ENCODE measurements around the gene ZNF474.
"Not testable (repeated sequence)": the region's sequence is repeated elsewhere in the genome, so short reads cannot be mapped to it uniquely, and the experiment has no call there.

The ZNF474 gene

DNA sequence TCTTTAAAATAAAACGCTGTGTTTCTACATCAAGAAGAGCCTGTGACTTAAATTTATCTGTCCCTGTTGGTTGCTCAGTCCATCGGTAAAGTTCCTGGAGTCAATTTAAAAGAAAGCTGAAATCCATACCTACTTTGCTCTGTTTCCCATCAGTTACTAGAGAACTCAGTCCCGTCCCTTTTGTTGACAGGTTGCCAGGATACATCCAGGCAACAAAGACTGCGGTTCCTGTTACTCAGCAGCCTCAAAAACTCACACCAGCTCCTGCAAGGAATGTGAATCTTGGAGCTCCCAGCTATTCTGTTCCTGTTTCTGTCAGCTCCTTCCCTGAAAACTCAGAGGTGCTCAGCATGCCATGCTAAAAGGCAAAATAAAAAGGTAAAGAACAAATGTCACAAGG lies at the start of gene ZNF474:
Gene ZNF474 (plus strand): TSS at position 241 of the 400 bp plus-strand sequence. CDS start 22,445 bp downstream, outside the sequence.
- no peak for DNase-seq (ENCODE audit: low read depth in 1 of 2, low spot score in 1 of 2)

DNA sequence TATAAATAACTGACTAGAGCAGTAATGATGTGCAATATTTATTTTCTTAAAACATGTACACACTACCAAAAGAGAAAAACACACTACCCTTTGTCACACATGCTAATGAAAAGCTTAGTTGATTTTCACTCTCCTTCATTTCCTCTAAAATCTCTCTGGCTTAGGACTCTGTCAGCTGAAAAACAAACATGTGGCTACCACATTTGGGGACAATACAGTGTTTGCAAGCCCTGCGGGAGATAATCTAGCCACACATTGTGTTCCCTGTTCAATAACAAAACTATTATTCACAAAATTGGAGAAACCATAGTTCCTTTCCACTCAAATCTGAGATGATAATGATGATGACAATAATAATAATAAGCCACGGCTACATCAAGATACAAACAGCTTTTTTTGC lies 47.8 kb upstream of the ZNF474 start:
- no peak for DNase-seq (ENCODE audit: low read depth in 1 of 2, low spot score in 1 of 2)

DNA sequence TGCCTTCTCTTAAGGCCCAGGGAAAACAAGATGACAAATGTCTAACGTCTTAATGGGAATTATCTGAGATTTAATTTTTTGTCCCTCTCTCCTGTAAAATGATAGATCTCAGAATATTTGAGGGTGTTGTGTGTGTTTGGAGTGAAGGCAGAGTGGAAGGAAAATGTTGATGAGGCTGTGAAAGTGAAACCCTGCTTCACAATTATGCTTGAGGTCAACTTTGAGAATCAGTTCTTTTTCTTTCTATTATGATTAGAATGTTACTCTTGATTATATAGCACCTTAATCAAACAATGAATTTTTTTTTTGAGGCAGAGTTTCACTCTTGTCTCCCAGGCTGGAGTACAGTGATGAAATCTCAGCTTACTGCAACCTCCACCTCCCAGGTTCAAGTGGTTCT lies 45.8 kb upstream of the ZNF474 start:
- DNase-seq (ENCODE audit: low read depth in 1 of 2, low spot score in 1 of 2): no peak

DNA sequence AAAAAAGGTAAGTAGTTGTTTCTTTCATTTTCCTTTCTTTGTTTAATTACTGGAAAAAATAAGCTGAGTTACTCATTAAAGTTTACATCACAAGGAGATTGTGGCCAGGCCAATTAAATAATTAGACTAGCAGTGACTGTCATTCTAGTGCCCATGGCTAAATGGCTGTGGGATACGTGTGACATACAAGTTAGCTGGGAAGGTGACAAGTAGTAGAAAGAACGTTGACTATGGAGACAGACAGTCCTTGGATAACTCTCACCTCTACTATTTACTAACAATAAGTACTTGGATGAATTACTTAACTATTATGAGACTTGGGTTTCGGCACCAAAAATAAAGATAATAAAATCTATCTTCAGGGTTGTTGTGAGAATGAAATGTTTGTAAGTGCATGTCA lies 44.3 kb upstream of the ZNF474 start:
- no peak for DNase-seq (ENCODE audit: low read depth in 1 of 2, low spot score in 1 of 2)

DNA sequence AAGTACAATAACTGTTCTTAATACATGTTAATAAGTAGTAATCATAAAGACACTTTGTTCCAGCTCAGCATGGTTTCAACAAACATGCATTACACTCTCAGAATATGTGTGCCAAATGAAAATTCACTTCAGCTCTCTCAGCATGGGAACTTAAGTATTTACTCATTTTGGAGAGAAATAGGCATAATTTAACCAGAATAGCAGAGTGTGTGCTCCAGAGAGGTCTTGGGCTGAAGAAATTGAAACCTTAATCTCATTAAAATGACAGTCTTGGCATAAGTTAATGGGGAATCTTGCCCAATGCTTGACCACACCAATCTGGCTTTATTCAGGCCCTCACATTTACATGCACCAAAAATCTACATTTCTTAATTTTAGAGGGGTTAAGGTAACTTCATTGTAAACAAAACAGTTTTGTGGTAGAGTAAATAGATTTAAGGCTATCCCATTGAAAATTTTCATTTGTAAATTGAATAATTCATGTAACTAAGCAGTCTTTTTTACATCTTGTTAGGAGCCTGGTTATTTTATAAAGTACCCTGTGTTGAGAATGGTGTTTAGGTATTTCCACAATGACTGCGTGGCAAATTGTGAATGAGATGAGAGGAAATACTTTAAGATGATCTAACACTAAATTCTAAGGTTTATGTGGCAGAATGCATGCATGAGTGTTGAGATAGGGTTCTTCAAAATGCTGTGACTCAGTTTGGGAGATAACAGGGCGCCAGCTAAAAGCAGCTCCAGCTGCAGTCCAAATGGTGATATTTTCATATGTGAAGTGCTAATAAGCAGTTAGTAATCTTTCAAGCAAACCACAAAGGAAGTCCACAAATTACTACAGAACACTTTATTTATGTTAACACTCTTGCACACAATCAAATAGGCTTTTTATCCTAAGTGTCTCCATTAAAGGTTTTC lies 40.0 kb upstream of the ZNF474 start:
- no peak for DNase-seq (ENCODE audit: low read depth in 1 of 2, low spot score in 1 of 2)

DNA sequence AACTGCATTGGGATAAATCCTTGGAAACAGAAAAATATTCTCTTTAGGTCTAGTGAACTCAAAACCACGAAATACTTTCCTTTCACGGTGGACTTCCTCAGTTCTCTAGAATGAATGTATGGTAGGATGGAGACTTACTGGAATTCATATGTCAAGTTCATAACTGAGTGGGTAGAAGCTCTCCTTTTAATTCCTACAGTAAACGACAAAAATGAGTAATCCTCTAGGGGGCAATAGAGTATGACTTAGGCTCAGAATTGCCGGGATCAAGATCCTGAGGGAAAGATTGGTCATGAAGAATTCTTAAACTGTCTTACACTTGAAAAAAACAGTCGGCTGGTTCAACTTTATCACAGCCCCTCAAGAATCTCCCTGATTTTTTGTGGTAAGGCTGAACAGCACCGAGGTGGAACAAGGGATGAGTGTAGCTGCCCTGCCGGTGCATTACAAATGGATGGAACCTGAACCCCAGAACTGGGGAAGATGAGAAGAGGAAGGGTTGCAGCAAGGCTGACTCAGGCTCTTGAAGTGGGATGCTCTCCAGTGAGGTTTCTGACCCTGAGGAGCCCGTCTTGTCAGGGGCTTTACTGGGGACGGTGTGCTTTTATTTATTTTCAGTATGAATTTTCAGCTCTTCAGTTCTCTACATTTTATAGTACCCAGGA lies 37.3 kb upstream of the ZNF474 start:
- no peak for DNase-seq (ENCODE audit: low read depth in 1 of 2, low spot score in 1 of 2)

DNA sequence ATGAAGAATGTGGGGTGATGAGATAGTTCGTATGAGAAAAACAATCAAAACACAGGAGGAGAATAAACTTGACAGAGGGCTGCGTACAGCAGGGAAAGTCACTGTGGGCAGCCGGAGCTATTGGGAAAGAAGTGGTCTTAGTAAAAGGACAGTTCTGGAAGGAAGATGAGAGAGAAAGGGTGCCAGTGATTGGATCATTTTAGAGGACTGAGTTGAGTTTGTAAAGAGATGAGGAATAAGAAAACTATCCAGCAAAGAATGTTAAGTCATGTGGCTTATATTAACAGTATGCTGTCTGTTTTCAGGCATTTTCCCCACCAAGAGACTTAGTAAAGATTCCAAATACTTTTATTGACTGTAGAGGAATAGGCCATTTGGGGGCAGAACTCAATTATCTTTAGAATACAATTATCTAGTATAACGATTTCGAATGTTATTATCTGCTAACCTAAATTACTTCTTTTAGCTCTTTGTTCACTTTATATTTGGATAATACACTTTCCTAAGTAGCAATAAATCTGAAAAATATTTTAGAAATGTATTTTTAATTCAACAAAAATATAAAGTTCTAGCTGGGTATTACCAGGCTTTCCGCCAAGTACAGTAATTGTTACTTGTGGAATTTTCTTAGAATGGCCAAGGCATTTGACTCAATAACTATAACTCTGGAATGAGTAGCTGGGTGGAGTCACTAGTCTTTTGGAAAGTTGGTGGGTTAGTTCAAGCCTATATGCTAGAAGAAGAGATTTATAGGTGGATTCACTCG lies 35.7 kb upstream of the ZNF474 start:
- no peak for DNase-seq (ENCODE audit: low read depth in 1 of 2, low spot score in 1 of 2)

DNA sequence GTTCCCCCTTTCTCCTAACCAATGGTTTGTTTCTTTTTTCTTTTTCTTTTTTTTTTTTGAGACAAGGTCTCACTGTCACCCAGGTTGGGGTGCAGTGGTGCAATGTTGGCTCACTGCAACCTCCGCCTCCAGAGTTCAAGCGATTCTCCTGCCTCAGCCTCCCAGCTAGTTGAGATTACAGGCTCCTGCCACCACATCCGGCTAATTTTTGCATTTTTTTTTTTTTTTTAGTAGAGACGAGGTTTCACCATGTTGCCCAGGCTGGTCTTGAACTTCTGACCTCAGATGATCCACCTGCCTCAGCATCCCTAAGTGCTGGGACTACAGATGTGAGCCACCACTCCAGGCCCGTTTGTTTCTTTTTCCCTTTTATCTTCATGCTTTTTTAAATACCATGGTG lies 35.1 kb upstream of the ZNF474 start:
- not testable (repeated sequence) for DNase-seq (ENCODE audit: low read depth in 1 of 2, low spot score in 1 of 2)

DNA sequence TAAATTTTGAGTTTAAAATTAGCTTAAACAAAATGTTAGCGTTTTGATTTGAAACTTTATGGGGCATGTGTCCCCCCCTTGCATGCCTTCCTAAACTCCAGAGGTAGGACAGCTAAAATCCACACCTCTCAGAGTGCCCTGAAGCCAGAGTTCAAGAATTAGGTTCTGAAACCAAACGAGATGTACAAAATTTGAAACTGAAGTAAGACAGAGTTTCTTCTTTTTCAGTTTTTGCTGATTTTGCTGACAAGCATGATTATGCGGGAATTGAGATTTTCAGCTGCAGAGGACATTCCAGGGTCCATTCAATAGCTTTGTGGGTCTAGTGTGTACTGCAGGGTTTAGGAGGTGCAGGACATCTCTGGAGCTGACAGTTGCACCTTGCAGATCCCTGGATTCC lies 34.2 kb upstream of the ZNF474 start:
- DNase-seq (ENCODE audit: low read depth in 1 of 2, low spot score in 1 of 2): no peak

DNA sequence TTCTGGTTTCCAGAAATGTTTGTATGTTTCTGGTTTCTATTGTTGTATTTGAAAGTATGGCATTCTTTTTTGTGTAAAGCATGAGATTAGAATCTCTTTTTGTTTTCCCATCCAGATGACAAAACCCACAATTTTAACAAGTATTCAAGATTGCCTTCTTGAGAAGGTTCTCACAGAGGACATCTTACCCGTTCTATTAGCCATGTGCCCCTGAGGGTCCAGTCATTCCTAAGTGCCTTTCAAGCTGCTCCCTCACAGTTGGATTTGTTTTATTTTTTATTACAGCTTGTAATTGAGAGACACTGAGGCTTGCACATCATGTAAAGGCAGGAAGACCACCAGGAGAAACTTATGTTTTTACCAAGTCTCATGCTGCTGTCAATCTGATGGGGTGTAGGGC lies 32.0 kb upstream of the ZNF474 start:
- DNase-seq (ENCODE audit: low read depth in 1 of 2, low spot score in 1 of 2): no peak

DNA sequence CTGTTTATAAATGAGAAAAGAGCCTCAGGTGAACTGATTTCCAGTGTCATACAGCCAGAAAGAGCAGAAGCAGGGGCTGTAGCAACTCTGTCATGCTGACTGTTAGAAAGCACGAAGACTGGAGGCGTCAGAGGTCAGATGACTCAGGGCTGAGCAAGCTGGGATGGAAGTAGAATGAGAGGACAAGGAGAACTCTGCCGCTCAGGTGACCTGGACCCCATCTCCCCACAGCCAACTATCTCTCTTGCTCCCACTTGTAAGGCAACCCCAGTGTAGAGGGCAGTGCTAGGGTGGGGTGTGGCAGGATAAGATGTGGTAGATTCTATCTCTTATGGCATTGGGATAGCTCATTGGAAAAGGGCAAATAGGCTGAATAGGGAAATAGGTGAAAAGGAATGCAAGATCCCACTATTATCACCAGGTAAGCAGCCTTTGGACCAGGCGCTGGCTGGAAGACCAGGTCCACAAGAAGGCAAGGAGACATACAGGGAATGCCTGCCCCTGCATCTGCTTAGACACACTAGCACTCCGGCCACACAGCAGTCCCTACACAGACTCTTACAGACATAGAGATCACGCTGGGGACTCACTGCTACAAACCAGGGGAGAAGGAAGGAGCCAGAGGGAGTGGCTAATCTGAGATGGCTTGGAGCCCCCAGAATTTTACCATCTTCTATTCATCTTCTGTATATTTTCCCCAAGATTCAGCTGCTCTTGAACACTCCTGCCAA lies 30.1 kb upstream of the ZNF474 start:
- no peak for DNase-seq (ENCODE audit: low read depth in 1 of 2, low spot score in 1 of 2)

DNA sequence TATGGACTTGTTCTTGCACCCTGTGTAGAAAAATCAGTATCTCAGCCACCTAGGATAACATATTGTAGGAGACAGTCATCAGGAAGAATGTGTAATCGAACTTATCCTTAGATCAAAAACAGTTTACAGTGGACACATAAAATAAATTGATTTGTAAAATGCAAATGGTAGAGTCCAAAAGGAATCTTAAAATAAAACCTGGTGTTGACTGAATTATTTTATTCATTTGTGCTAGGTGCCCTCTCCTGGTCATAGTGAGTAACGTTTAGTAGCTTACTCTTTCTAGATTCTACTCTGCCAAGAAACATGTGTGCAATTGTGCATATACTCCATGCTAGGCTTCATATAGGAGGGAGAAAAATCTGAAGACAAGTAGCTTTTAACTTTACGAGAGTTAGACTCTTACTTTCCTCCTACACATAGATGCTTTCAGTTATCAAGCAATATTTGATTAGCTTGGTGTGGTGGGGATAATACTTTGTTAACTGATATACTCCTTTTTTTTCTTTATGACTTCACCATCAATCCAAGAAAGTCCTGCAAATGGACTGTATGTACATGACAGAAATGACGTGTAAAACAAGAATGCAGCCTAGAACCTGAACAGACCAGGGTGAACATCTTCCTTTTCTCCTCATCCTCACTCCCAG lies 27.6 kb upstream of the ZNF474 start:
- no peak for DNase-seq (ENCODE audit: low read depth in 1 of 2, low spot score in 1 of 2)

DNA sequence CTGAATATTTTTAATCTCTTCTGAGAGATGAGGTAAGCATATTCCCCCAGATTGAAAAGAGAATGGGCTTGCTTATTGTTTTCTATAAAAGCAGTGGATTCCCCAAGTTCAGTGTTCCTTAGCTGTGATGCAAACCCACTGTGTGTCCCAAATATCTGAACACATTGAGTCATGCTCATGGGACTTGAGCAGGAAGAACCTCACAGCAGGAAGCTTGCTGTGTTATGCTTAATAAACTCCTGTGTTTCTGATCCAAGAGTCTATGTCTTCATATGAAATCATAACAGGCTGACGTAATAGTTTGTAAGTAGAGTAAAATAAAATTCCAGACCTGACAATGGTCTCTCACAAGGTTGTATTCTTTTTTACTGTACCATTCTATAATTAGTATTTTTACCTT lies 26.5 kb upstream of the ZNF474 start:
- no peak for DNase-seq (ENCODE audit: low read depth in 1 of 2, low spot score in 1 of 2)

DNA sequence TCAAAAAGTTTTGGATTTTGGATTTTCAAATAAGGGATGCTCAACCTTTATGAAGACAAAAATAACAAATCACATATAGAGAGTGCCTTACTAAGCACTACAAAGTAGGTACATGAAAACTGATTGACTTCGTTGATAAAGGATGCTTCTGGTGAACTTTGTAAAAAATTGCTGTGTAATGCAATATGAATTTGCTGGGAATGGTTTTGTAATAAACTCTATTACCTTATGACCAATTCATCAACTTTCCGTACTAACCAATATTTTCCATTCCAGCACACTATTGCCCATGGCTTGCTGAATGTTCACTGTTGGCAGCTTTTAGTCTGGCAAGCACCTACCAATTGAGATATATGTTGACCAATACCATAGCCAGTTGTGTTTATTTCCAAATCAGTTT lies 23.4 kb upstream of the ZNF474 start:
- DNase-seq (ENCODE audit: low read depth in 1 of 2, low spot score in 1 of 2): no peak

DNA sequence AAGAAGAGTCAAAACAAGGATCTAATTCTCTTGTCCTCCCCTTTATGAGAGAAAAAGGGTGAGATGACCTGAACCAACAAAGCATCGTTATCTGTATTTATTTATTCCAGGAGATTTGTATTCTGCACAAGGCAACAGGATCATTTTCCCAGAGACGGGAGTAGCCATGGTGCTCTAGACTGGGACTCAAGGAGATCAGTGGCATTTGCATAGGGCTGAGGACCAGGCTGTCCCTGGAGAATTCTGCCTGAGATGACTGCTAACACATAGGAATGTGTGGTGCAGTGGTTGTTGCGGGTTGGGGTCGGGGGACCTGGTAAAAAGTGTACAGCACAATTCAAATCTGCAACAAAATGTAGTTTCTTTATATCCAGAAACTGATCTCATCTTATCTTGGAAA lies 22.3 kb upstream of the ZNF474 start:
- no peak for DNase-seq (ENCODE audit: low read depth in 1 of 2, low spot score in 1 of 2)

DNA sequence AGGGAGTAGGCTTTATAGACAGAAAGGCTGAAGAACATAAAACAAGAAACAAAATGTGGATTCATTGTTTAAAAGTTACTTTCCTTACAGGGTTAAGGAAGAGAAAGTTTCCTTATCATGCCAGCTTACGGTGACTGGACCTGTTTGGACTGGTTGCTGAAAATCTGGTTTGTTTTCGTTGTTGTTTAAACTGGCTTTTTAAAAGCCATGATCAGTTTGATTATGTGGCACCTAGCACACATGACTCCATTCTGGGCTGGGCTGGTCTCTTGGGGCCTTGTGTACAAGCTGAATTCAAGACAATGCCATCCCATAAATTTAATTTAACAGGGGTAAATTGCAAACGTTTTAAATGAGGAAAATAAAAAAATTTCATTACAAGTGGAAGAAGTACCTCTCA lies 18.4 kb upstream of the ZNF474 start:
- DNase-seq (ENCODE audit: low read depth in 1 of 2, low spot score in 1 of 2): no peak

DNA sequence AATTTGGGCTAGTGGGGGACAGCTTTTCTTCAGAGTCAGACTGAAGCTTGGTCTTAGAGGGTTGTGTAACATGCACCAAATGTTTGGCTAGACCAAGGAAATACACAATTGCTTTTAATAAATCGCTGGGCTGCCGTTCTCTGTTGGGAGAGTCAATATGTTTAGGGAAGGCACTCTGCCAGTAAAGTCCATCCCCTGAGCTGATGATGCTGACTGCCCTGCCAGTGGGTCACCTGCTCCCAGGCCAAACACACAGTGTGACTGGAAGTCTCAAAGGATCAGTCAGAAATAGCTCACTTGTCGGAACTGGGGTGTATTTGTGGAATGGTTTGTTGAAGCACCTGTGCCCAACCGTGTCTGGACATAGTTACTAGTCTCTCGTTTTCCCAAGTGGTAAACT lies 17.9 kb upstream of the ZNF474 start:
- no peak for DNase-seq (ENCODE audit: low read depth in 1 of 2, low spot score in 1 of 2)

DNA sequence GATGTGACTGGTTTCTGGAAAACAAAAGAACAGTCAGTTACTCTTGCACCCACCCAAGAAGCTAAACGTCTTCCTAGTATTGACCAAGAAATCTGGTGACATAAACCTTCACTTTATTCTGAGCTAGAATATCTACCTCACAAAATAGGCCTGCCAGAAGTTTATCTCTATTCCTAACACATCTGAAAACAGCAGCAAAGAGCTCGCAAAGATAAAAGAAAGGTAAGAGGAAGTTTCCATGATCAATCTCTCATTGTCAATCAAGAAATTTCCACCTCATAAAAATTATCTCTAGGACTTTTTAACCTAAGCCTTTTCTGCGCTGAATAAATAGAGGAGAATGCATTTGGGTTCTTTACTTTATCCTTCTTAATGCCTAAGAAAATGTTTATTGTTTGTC lies 17.3 kb upstream of the ZNF474 start:
- DNase-seq (ENCODE audit: low read depth in 1 of 2, low spot score in 1 of 2): no peak

DNA sequence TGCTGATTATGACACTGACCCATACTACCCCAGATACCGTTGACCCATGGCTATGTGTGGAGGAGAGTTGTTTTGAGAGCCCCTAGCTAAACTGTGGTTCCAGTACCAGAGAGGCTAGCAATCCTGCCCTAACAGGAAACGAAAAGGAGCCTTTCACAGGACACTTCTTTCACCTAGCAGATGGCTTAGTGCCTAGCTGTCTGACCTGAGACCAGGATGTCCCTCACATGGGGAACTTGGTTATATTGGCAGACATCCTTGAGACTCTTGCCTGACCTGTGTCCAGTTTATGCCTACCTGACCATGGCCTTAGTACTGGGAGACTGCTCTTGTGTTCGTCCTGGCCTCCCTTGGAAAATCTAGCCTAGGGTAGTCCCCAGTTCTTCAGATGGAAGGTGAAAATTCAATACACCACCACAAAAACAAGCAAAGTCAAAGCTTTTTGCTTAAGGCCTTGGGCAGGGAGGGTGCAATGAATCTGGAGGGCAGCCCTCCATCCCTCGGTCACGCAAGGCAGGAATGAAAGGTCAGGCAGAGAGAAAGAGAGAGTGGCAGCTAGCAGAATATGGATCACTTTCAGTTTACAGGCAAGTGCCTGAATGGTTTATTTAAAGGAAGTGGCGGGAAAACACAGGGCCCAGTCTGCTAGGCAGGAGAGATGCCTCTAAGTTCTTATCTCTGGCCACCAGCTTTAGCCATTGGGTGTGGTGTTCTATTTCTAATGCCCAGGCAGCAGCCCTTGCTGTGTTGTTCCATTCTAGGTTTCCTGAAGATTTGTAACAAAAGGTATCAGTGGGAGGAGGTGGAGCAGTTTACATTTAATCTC lies 16.4 kb upstream of the ZNF474 start:
- DNase-seq (ENCODE audit: low read depth in 1 of 2, low spot score in 1 of 2): no peak

DNA sequence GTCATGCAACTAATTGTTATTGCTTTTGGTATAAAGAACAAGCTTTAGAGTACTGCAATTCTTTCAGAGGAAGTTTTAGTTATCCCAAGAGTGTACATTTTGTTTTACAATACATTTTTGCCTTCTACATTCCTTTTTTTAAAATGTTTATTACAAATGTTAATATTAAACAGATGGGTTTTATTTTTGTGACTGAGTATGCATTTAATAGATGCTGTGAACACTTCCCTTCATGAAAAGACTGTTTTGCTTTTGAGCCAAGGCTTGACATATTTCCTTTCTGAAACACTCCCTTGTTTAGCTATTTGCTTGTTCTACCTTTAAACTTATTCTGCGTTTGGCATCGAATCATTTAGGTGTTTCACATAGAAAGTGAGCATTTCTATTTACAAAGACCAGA lies 14.8 kb upstream of the ZNF474 start:
- DNase-seq (ENCODE audit: low read depth in 1 of 2, low spot score in 1 of 2): no peak
